WI38 (cell line): ENCODE results near the gene CHSY1.

Experiments used
- H3K4me3 ChIP-seq: 2 replicates; pipeline ENCODE4 v1.5.1; 2011; ENCODE audit warnings: low read depth, mild to moderate bottlenecking, control low read depth, low read length
- CTCF ChIP-seq: IDR thresholded peaks from 2 replicates; pipeline ENCODE4 v1.5.1; 2012; ENCODE audit warnings: low read depth, mild to moderate bottlenecking, control low read depth, low read length

Gene CHSY1

GRCh38 chr15:101140697-101141065 is 111.2 kb downstream of the CHSY1 start:
- H3K4me3 ChIP-seq, result no peak overlapping the region
- TF ChIP-seq CTCF, result no peak

GRCh38 chr15:101139986-101140696 is 111.7 kb downstream of the CHSY1 start:
- no peak for TF ChIP-seq CTCF
- H3K4me3 ChIP-seq, result no peak overlapping the region

GRCh38 chr15:101138913-101139880 is 112.7 kb downstream of the CHSY1 start:
- no peak overlapping the region for H3K4me3 ChIP-seq
- TF ChIP-seq CTCF, result no peak

GRCh38 chr15:101138086-101138660 is 113.7 kb downstream of the CHSY1 start:
- no peak overlapping the region for H3K4me3 ChIP-seq
- TF ChIP-seq CTCF, result no peak

GRCh38 chr15:101137312-101137940 is 114.4 kb downstream of the CHSY1 start:
- no peak for TF ChIP-seq CTCF
- no peak overlapping the region for H3K4me3 ChIP-seq

- TF ChIP-seq CTCF, result no peak
- H3K4me3 ChIP-seq, result no peak overlapping the region
Measured at GRCh38 chr15:101136381-101137268, 115.2 kb downstream of the CHSY1 start.
